CD4-positive, alpha-beta memory T cell (primary cell): Measurements from ENCODE around the gene CELA2B. TPM values are rescaled to one million over a fixed set of nuclear protein-coding genes. Genes with fewer than 3 reads are reported as not detected.
"Not testable (repeated sequence)": the region's sequence is repeated elsewhere in the genome, so short reads cannot be mapped to it uniquely, and the experiment has no call there.

Source experiments
- CTCF ChIA-PET: fragments of 350-600 bp; sonication (Branson Sonifier 250); formaldehyde crosslinking; loops from one replicate; lab custom pipeline; 2021; ENCODE audit warnings: inconsistent platforms; ENCODE audit not compliant: partially characterized antibody; lab: Charles Lee
- POLR2A ChIA-PET: fragments of 350-600 bp; sonication (Branson Sonifier 250); formaldehyde crosslinking; loops from one replicate; lab custom pipeline; 2021; ENCODE audit not compliant: partially characterized antibody; lab: Charles Lee
- DNase-seq, 5 donors: peaks; one replicate each; pipeline versions ENCODE4 v3.0.0 to v3.0.0-alpha.2; 2020 to 2022; ENCODE audit warnings: mixed read lengths in 1 of 5
- H3K27ac ChIP-seq: one replicate; pipeline ENCODE4 v1.7.0; 2013; ENCODE audit warnings: low read depth, low read length
- H3K27me3 ChIP-seq: 2 replicates; pipeline ENCODE4 v1.7.0; 2013; ENCODE audit warnings: mild to moderate bottlenecking, low read length, moderate library complexity; ENCODE audit not compliant: insufficient read depth
- H3K36me3 ChIP-seq: 2 replicates; pipeline ENCODE4 v1.7.0; 2013; ENCODE audit warnings: mild to moderate bottlenecking, low read length, moderate library complexity; ENCODE audit not compliant: insufficient read depth
- H3K4me1 ChIP-seq: 2 replicates; pipeline ENCODE4 v1.7.0; 2013; ENCODE audit warnings: mild to moderate bottlenecking, low read length, moderate library complexity; ENCODE audit not compliant: insufficient read depth
- H3K4me3 ChIP-seq, 2 donors: one replicate each; pipeline ENCODE4 v1.7.0; 2013; ENCODE audit warnings: low read length in 2 of 2, mild to moderate bottlenecking in 1 of 2
- H3K9me3 ChIP-seq, 2 donors: one replicate each; pipeline ENCODE4 v1.7.0; 2013; ENCODE audit warnings: low read length in 2 of 2, control low read depth in 1 of 2; ENCODE audit not compliant: control insufficient read depth in 1 of 2
- H3K27ac Mint-ChIP-seq, 7 donors: one replicate each; pipeline ENCODE4 v1.8.0; 2020 to 2021; ENCODE audit warnings: mixed read lengths in 7 of 7, mild to moderate bottlenecking in 6 of 7, inconsistent platforms in 3 of 7, moderate library complexity in 3 of 7
- H3K27me3 Mint-ChIP-seq, 2 donors: one replicate each; pipeline ENCODE4 v1.8.0; 2020 to 2021; ENCODE audit warnings: mixed read lengths in 2 of 2
- H3K36me3 Mint-ChIP-seq, 2 donors: one replicate each; pipeline ENCODE4 v1.8.0; 2020 to 2021; ENCODE audit warnings: mixed read lengths in 2 of 2, inconsistent platforms in 1 of 2, mild to moderate bottlenecking in 1 of 2
- H3K4me1 Mint-ChIP-seq, 4 donors: one replicate each; pipeline ENCODE4 v1.8.0; 2020 to 2021; ENCODE audit warnings: mixed read lengths in 4 of 4, mild to moderate bottlenecking in 1 of 4
- H3K4me3 Mint-ChIP-seq, 8 donors: one replicate each; pipeline ENCODE4 v1.8.0; 2020 to 2021; ENCODE audit warnings: mixed read lengths in 8 of 8, mild to moderate bottlenecking in 7 of 8, moderate library complexity in 6 of 8, inconsistent platforms in 3 of 8
- H3K9me3 Mint-ChIP-seq, 8 donors: one replicate each; pipeline ENCODE4 v1.8.0; 2020 to 2021; ENCODE audit warnings: mixed read lengths in 8 of 8, mild to moderate bottlenecking in 5 of 8, inconsistent platforms in 3 of 8, moderate library complexity in 1 of 8
- intact Hi-C: fragments of 100-400 bp; cut with micrococcal nuclease; formaldehyde crosslinking; loops from one replicate; pipeline ENCODE4 v1.15.1; 2023
- polyA plus RNA-seq, 2 donors: library from polyadenylated mRNA; unstranded; fragments of 300-500 nt; fragmentation: Illumina TruSeq; gene quantifications; one replicate each; pipeline ENCODE4 v1.2.3, GENCODE V29; 2021
- total RNA-seq, 2 experiments: library from RNA; stranded (reverse); gene quantifications; one replicate each; pipeline ENCODE4 v1.2.3, GENCODE V29; 2021

The CELA2B gene
- total and polyA plus RNA-seq, 4 experiments from 2014 or later = not detected

DNA sequence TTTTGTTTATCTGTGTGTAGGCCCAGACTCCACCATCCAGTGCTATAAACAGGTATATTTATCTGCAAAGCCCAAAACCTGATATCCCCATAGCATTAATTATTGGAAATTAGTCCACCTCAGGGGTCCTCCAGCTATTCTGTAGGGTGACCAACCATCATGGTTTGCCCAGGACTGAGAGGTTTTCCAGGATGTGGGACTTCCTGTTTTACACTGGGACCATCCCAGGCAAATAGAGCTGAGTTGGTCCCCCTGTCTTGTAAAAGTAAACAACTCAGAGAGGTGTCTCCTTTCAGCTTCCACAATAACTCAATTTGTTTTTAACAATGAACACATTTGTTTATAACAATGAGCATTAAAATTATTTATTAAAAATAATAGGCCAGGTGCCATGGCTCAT lies 7.8 kb upstream of the CELA2B start:
- DNase-seq = no peak
- Histone ChIP-seq H3K36me3 (no peaks in the 10 kb centered on the region), H3K9me3 (no peaks in the 10 kb centered on the region), H3K27me3 (no peaks in the 10 kb centered on the region), H3K4me1 (no peaks in the 10 kb centered on the region), H3K4me3 (no peak overlapping the region), H3K27ac (no peak overlapping the region)
- intact Hi-C loops = no loop called here
- no peaks in the 10 kb centered on the region for H3K4me1 Mint-ChIP-seq
- H3K4me3 Mint-ChIP-seq = no peak overlapping the region
- POLR2A ChIA-PET = no interaction called here
- H3K36me3 Mint-ChIP-seq = no peaks in the 10 kb centered on the region
- H3K27ac Mint-ChIP-seq = no peak overlapping the region
- CTCF ChIA-PET = no interaction called here
- peaks cover 0 to 4% (median 0%) of the 10 kb centered on the region in 8 donors for H3K9me3 Mint-ChIP-seq
- peaks cover 7 to 11% of the 10 kb centered on the region in 2 donors for H3K27me3 Mint-ChIP-seq

DNA sequence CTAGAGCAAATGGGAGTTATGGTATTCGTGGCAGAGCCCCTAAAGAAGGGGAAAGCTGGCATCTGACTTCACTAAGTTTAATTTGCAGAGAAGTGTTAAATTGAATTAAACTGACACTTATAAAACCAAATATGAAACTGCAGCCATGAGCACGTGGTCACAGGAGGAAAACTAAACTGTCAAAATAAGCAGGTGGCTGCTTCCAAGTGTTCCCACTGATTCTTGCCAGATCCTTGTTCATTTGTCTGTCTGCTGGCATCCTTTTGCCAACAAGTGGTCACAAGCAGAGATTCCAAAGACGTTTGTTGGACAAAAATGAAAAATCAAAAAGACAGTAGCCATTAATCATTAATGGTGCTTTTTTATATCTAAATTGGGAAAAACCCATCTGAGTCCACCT lies 6.5 kb upstream of the CELA2B start:
- Mint-ChIP-seq H3K4me3 (no peak overlapping the region), H3K36me3 (no peaks in the 10 kb centered on the region), H3K9me3 (peaks cover 0 to 4% (median 0%) of the 10 kb centered on the region in 8 donors), H3K27me3 (peaks cover 7% of the 10 kb centered on the region in 2 donors), H3K27ac (no peak overlapping the region), H3K4me1 (no peaks in the 10 kb centered on the region)
- H3K4me3 ChIP-seq = no peak overlapping the region
- CTCF ChIA-PET = no interaction called here
- DNase-seq = no peak
- H3K9me3 ChIP-seq = no peaks in the 10 kb centered on the region
- H3K36me3 ChIP-seq = no peaks in the 10 kb centered on the region
- intact Hi-C loops = no loop called here
- H3K27ac ChIP-seq = no peak overlapping the region
- POLR2A ChIA-PET = no interaction called here
- H3K4me1 ChIP-seq = no peaks in the 10 kb centered on the region
- no peaks in the 10 kb centered on the region for H3K27me3 ChIP-seq

DNA sequence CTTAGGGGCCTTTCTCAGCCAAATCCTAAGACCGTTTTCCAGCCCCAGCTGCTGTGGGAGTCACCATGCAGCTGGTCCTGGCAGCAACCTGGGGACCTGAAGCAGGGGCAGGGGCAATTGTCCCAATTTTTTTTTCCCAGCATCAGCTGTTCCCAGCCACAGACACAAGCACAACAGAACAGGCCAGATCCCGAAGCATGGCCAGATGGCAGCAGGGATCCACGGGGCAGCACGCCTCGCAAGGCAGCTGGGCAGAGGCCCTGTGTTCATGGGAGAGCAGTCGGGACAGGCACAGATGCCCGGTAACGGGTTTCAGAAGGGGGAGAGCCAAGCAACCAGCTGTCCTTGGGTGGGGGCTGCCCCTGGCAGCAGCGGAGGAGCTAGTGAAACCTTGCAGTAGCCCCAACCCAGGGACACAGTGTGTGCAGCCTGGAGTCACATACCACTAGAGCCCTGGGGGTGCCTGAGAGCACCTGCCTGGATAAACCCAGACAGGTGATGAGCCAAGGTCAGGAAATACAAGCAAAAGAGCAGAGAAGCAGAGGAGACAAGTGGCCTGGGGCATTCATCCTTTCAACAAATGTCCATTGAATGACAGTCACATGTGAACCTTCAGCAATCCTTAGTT lies 6.0 kb upstream of the CELA2B start:
- CTCF ChIA-PET, POLR2A ChIA-PET: not testable (repeated sequence)

DNA sequence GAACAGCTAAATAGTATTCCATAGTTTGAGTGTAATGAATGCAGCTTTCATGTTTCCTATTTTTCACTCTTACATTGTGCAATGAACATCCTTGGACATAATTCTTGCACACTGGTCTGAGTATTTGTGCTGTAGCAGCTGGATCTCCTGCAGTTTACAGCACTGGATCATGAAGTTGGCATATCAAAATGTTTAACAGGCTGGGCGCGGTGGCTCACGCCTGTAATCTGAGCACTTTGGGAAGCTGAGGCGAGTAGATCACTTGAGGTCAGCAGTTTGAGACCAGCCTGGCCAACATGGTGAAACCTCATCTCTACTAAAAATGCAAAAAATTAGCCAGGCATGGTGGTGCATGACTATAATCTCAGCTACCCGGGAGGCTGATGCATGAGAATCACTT lies 4.8 kb upstream of the CELA2B start:
- H3K4me3 ChIP-seq, CTCF ChIA-PET, H3K4me1 ChIP-seq, H3K9me3 ChIP-seq, POLR2A ChIA-PET, H3K9me3 Mint-ChIP-seq, H3K27me3 ChIP-seq, intact Hi-C loops, H3K4me3 Mint-ChIP-seq, H3K27ac ChIP-seq, H3K36me3 Mint-ChIP-seq, H3K36me3 ChIP-seq, H3K27ac Mint-ChIP-seq, H3K4me1 Mint-ChIP-seq, DNase-seq, H3K27me3 Mint-ChIP-seq: not testable (repeated sequence)

More for the DNA sequence above, 6.0 kb upstream of the CELA2B start:
- H3K27ac ChIP-seq, H3K9me3 Mint-ChIP-seq, intact Hi-C loops, H3K4me3 ChIP-seq, H3K4me1 ChIP-seq, DNase-seq, H3K36me3 Mint-ChIP-seq, H3K27ac Mint-ChIP-seq, H3K27me3 Mint-ChIP-seq, H3K4me1 Mint-ChIP-seq, H3K27me3 ChIP-seq, H3K4me3 Mint-ChIP-seq, H3K36me3 ChIP-seq, H3K9me3 ChIP-seq: not testable (repeated sequence)

DNA sequence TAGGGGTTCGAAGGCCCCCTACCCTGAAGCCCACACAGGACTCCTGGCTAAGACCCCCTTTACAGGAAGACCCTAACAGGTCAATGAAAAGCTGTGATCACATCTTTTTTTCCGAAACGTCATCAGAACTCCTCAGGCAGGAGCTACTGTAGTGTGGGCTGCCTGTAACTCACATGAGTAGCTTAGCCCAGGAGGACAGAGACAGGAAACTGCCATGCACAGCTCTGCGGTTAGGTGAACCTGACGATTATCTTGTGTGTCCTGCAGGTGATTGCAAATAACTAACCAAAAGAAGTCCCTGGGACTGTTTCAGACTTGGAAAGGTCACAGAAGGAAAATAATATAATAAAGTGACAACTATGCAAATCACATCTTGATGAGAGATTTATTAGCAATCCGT lies 4.2 kb upstream of the CELA2B start:
- H3K27me3 Mint-ChIP-seq, H3K36me3 Mint-ChIP-seq, H3K4me3 ChIP-seq, POLR2A ChIA-PET, H3K4me1 ChIP-seq, H3K9me3 ChIP-seq, H3K27ac ChIP-seq, H3K27me3 ChIP-seq, H3K36me3 ChIP-seq, H3K4me1 Mint-ChIP-seq, H3K27ac Mint-ChIP-seq, DNase-seq, intact Hi-C loops, CTCF ChIA-PET, H3K9me3 Mint-ChIP-seq, H3K4me3 Mint-ChIP-seq: not testable (repeated sequence)

DNA sequence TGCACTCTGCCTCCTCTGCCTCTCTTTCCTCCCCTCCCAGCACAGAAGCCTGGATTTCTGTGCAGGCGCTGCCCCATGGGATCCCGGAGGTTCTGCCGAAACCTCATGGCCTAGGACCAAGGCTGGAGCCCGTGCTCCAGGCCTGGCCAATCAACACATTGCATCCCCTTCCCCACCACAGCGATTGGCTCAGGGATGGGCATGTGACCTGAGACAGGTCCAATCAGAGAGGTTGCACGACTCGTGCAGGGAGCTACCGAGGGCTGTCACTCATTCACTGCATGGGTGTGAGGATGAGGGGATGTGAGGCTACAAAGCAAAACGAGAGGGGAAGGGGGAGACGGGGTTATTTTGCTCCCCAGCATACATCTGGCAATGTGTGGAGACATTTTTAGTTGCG lies 3.3 kb upstream of the CELA2B start:
- ChIA-PET POLR2A (no interaction called here), CTCF (no interaction called here)
- peaks cover 0 to 4% of the 10 kb centered on the region in 2 donors for H3K27me3 Mint-ChIP-seq
- no peak for DNase-seq
- H3K27ac Mint-ChIP-seq = no peak overlapping the region
- intact Hi-C loops = no loop called here
- no peaks in the 10 kb centered on the region for H3K9me3 ChIP-seq
- no peaks in the 10 kb centered on the region for H3K27me3 ChIP-seq
- no peak overlapping the region for H3K4me3 Mint-ChIP-seq
- no peak overlapping the region for H3K4me3 ChIP-seq
- H3K36me3 Mint-ChIP-seq = no peaks in the 10 kb centered on the region
- no peaks in the 10 kb centered on the region for H3K36me3 ChIP-seq
- no peaks in the 10 kb centered on the region for H3K4me1 Mint-ChIP-seq
- no peak overlapping the region for H3K27ac ChIP-seq
- no peaks in the 10 kb centered on the region for H3K4me1 ChIP-seq
- peaks cover 0 to 4% (median 0%) of the 10 kb centered on the region in 8 donors for H3K9me3 Mint-ChIP-seq

DNA sequence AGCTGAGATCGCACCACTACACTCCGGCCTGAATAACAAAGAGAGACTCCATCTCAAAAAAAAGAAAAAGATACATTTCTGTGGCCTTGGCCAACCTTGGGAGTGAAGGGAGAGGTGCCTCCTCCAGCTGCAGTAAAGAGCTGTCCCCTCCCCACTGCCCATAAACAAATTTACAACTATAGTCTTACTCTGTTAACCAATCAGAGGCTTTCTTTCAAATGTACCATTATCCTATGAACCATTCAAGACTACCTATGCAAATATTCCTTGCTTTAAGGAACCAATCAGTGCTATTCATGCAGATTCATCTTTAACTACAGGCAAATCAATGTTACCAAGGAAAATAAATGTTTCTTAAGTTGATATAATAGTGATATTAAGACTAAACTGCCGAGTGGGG lies 1.0 kb downstream of the CELA2B start:
- CTCF ChIA-PET = no interaction called here
- no peak for DNase-seq
- no peaks in the 10 kb centered on the region for H3K9me3 ChIP-seq
- Mint-ChIP-seq H3K36me3 (no peaks in the 10 kb centered on the region), H3K27ac (no peak overlapping the region), H3K9me3 (no peaks in the 10 kb centered on the region), H3K4me3 (no peak overlapping the region), H3K4me1 (no peaks in the 10 kb centered on the region), H3K27me3 (no peaks in the 10 kb centered on the region)
- H3K4me3 ChIP-seq = no peak overlapping the region
- no peak overlapping the region for H3K27ac ChIP-seq
- POLR2A ChIA-PET = no interaction called here
- no peaks in the 10 kb centered on the region for H3K4me1 ChIP-seq
- H3K36me3 ChIP-seq = no peaks in the 10 kb centered on the region
- H3K27me3 ChIP-seq = no peaks in the 10 kb centered on the region
- intact Hi-C loops = no loop called here
